ENCODE data around the gene SPOCK2. TPM values are rescaled to one million over a fixed set of nuclear protein-coding genes. Genes with fewer than 3 reads are reported as not detected.
A peak's percentile ranks its signal among the peaks of the same experiment; 100 is the strongest.

SPOCK2 gene
- total and polyA plus RNA-seq, 2 of the 13 experiments (the other 11 are each of a cell fraction or from before 2014, with no cell fraction given) = 8.6 to 30.6 TPM

DNA sequence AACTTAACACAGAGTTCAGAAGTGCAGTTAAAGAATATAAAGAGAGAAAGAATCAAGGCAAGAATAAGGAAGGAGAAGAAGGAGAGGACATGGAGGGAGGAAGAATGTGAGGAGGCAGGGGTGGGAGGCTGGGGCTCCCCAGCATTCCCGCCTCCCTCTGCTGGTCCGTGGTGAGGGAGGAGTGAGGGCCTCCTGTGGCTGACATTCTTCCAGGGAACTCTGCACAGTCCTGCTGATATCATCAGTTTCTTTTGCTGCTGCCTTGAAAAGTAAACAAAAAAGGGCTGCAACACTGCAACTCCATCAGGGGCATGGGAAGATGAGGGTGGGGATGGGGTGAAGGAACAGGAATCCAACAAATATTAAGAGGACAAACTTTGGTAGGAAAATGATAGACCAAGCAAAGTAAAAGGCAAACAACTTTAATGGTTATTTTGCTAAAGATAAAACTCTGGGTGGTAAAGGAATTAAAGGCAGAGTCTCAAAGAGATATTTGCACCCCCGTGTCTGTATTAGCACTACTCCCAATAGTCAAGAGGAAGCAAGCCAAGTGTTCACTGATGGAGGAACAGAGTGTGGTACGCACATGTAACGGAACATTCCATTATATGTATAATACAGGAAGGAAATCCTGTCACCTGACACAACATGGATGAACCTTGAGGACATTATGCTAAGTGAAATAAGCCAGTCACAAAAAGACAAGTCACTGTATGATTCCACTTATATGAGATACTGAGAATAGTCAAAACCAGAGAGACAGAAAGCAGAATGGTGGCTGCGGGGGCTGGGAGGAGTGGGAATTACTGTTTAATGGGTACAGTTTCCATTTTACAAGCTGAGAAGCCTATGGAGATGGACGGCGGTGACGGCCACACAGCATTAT, 8.0 kb upstream of the SPOCK2 start:
- Histone ChIP-seq H3K4me1 (ENCODE audit: insufficient read depth, low read length) (peaks cover 86% of the 10 kb centered on the region), H3K79me2 (ENCODE audit: insufficient read depth, low read length) (no peaks in the 10 kb centered on the region), H3K4me2 (ENCODE audit: low read depth, low read length) (peak overlapping the region; percentile 9), H3K27me3 (ENCODE audit: control insufficient read depth in 1 of 2, insufficient read depth in 2 of 2, low read length in 2 of 2) (no peaks in the 10 kb centered on the region), H4K20me1 (ENCODE audit: insufficient read depth, low read length) (no peaks in the 10 kb centered on the region), H3K9me3 (ENCODE audit: low read length) (no peaks in the 10 kb centered on the region), H3K9ac (ENCODE audit: insufficient read depth, low read depth, low read length) (no peak overlapping the region; the same call in 1 of the 2 replicates), H3K27ac (ENCODE audit: extremely low read length, insufficient read depth, low read length) (peak overlapping the region; percentile 52), H3K36me3 (replicated peaks in 1 of 2; ENCODE audit: control insufficient read depth in 1 of 2, insufficient read depth in 2 of 2, low read length in 2 of 2) (peaks cover 0 to 6% of the 10 kb centered on the region in 2 experiments; a peak in 2 of 5 replicates), H2AFZ (ENCODE audit: low read length) (no peak overlapping the region), H3K4me3 (replicated peaks in 1 of 3; ENCODE audit: insufficient read depth in 1 of 3, low read depth in 2 of 3, low read length in 3 of 3) (0 out of 6 replicates have a peak overlapping the region, but pooled peaks of 1 of the 3 experiments have one; percentile 11)
- POLR2A ChIA-PET = no interaction called here
- CTCF ChIA-PET (ENCODE audit: low intra/inter-chr PET ratio, low total read pairs) = no interaction called here
- in situ Hi-C loops (cut with HindIII; ENCODE audit: extremely low pct_ligation_motif_present, low pct_unique_long_range_greater_than_20kb) (loop anchor here (25.0 kb wide), 1 partner anchor 241 kb away; no protein-coding TSS in a partner anchor), intact Hi-C loops (cut with micrococcal nuclease; ENCODE audit: unreplicated experiment) (no loop called here)
- WGBS (ENCODE audit: low lambda C conversion rate) = 66% methylated on average over 9 of the region's 9 CpGs
- peak; percentile 53 for ATAC-seq
- BruUV-seq (replicated peaks) = no TSS peak
- FAIRE-seq = peak; percentile 76
- peak; percentile 72 for DNase-seq (ENCODE audit: low spot score)
- TF ChIP-seq ZNF432 (CRISPR knock-in tag; IDR thresholded peaks at IDR 0.05; ENCODE audit: borderline replicate concordance) (no peak), RFX3 (CRISPR knock-in tag; IDR thresholded peaks at IDR 0.05) (no peak), THAP11 (CRISPR knock-in tag; IDR thresholded peaks at IDR 0.05) (0 out of 2 replicates have a peak, but pooled peaks have one; percentile 18), SMAD1 (CRISPR knock-in tag; IDR thresholded peaks at IDR 0.05; ENCODE audit: borderline replicate concordance, low read depth) (no peak), TRIM24 (CRISPR knock-in tag; IDR thresholded peaks at IDR 0.05) (no peak), SAFB2 (CRISPR knock-in tag; IDR thresholded peaks at IDR 0.05; ENCODE audit: borderline replicate concordance, low read depth) (no peak), IKZF1 (IDR thresholded peaks at IDR 0.05) (no peak), ZNF292 (CRISPR knock-in tag; IDR thresholded peaks at IDR 0.05; ENCODE audit: borderline replicate concordance, low read depth) (peak; percentile 71; the same call in 1 of the 2 replicates), CBFB (CRISPR knock-in tag; IDR thresholded peaks at IDR 0.05) (no peak), ZNF784 (CRISPR knock-in tag; IDR thresholded peaks at IDR 0.05; ENCODE audit: borderline replicate concordance) (no peak), RXRB (CRISPR knock-in tag; IDR thresholded peaks at IDR 0.05; ENCODE audit: borderline replicate concordance) (0 out of 2 replicates have a peak, but pooled peaks have one; percentile 9), CEBPG (CRISPR knock-in tag; IDR thresholded peaks at IDR 0.05) (0 out of 2 replicates have a peak, but pooled peaks have one; percentile 4), MED1 (CRISPR knock-in tag; IDR thresholded peaks at IDR 0.05) (0 out of 2 replicates have a peak, but pooled peaks have one; percentile 15), CREM (IDR thresholded peaks at IDR 0.05) (peak; percentile 41; the same call in 1 of the 2 replicates), CREM (CRISPR knock-in tag; IDR thresholded peaks at IDR 0.05) (no peak), ZNF441 (CRISPR knock-in tag; IDR thresholded peaks at IDR 0.05; ENCODE audit: borderline replicate concordance) (no peak), POLR2A (IDR thresholded peaks at IDR 0.05; ENCODE audit: insufficient read depth in 1 of 2, low read depth in 2 of 2, low read length in 2 of 2) (no peak), FOXA3 (CRISPR knock-in tag; IDR thresholded peaks at IDR 0.05) (peak; percentile 51; the same call in 1 of the 2 replicates), HOMEZ (CRISPR knock-in tag; IDR thresholded peaks at IDR 0.05; ENCODE audit: low read depth) (peak; percentile 35; the same call in 1 of the 2 replicates)
- TF ChIP-seq, protein P1, sequence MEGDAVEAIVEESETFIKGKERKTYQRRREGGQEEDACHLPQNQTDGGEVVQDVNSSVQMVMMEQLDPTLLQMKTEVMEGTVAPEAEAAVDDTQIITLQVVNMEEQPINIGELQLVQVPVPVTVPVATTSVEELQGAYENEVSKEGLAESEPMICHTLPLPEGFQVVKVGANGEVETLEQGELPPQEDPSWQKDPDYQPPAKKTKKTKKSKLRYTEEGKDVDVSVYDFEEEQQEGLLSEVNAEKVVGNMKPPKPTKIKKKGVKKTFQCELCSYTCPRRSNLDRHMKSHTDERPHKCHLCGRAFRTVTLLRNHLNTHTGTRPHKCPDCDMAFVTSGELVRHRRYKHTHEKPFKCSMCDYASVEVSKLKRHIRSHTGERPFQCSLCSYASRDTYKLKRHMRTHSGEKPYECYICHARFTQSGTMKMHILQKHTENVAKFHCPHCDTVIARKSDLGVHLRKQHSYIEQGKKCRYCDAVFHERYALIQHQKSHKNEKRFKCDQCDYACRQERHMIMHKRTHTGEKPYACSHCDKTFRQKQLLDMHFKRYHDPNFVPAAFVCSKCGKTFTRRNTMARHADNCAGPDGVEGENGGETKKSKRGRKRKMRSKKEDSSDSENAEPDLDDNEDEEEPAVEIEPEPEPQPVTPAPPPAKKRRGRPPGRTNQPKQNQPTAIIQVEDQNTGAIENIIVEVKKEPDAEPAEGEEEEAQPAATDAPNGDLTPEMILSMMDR (CRISPR knock-in tag; IDR thresholded peaks at IDR 0.05) = peak; percentile 58

Measured in HepG2 (cell line).